Liver (tissue), 9 donors: Measurements from ENCODE around the gene SFPQ. TPM values are rescaled to one million over a fixed set of nuclear protein-coding genes. Genes with fewer than 3 reads are reported as not detected.

Experiments
- DNase-seq: peaks from one replicate; pipeline ENCODE4 v3.0.0-alpha.2; 2017; ENCODE audit warnings: low spot score
- H3K27ac ChIP-seq, 2 donors: one replicate each; pipeline ENCODE4 v1.7.0; 2013; ENCODE audit warnings: inconsistent platforms in 2 of 2, low read length in 2 of 2, control low read depth in 1 of 2, low read depth in 1 of 2, mild to moderate bottlenecking in 1 of 2
- H3K27me3 ChIP-seq, 4 donors: one replicate each; pipeline versions ENCODE4 v1.6.1 to v1.7.0; 2013; ENCODE audit warnings: low read length in 3 of 4, inconsistent platforms in 1 of 4, mild to moderate bottlenecking in 1 of 4, moderate library complexity in 1 of 4; ENCODE audit not compliant: control insufficient read depth in 4 of 4, insufficient read depth in 4 of 4
- H3K36me3 ChIP-seq, 4 donors: one replicate each; pipeline versions ENCODE4 v1.6.1 to v1.7.0; 2013; ENCODE audit warnings: low read length in 3 of 4, mild to moderate bottlenecking in 3 of 4, low read depth in 1 of 4, moderate library complexity in 1 of 4; ENCODE audit not compliant: control insufficient read depth in 4 of 4, insufficient read depth in 3 of 4
- H3K4me1 ChIP-seq, 4 donors: one replicate each; pipeline versions ENCODE4 v1.6.1 to v1.7.0; 2013; ENCODE audit warnings: low read length in 3 of 4, mild to moderate bottlenecking in 3 of 4, moderate library complexity in 1 of 4; ENCODE audit not compliant: control insufficient read depth in 4 of 4, insufficient read depth in 4 of 4
- H3K4me3 ChIP-seq, 3 donors: one replicate each; pipeline versions ENCODE4 v1.6.1 to v1.7.0; 2013; ENCODE audit warnings: low read length in 3 of 3, control low read depth in 1 of 3, low read depth in 1 of 3, mild to moderate bottlenecking in 1 of 3
- H3K9ac ChIP-seq, 2 donors: one replicate each; pipeline ENCODE4 v1.7.0; 2013; ENCODE audit warnings: low read length in 2 of 2, mild to moderate bottlenecking in 2 of 2, moderate library complexity in 2 of 2, control low read depth in 1 of 2, low read depth in 1 of 2
- H3K9me3 ChIP-seq, 4 donors: one replicate each; pipeline versions ENCODE4 v1.6.1 to v1.7.0; 2013; ENCODE audit warnings: low read length in 3 of 4; ENCODE audit not compliant: control insufficient read depth in 4 of 4
- EGR1 ChIP-seq, 2 donors: IDR thresholded peaks; 2 replicates each; pipeline ENCODE4 v1.6.1; 2016 to 2018; ENCODE audit warnings: antibody characterized with exemption in 2 of 2, low read depth in 2 of 2
- FOXA1 ChIP-seq: IDR thresholded peaks from 2 replicates; pipeline ENCODE4 v1.6.1; 2016; ENCODE audit warnings: antibody characterized with exemption
- FOXA2 ChIP-seq: IDR thresholded peaks from 2 replicates; pipeline ENCODE4 v1.6.1; 2016; ENCODE audit warnings: antibody characterized with exemption
- HNF4G ChIP-seq: IDR thresholded peaks from 2 replicates; pipeline ENCODE4 v1.6.1; 2016; ENCODE audit warnings: antibody characterized with exemption
- JUND ChIP-seq, 2 donors: IDR thresholded peaks; 2 replicates each; pipeline ENCODE4 v1.6.1; 2016; ENCODE audit warnings: antibody characterized with exemption in 2 of 2
- NR2F2 ChIP-seq: IDR thresholded peaks from 2 replicates; pipeline ENCODE4 v1.6.1; 2016; ENCODE audit warnings: antibody characterized with exemption
- RAD21 ChIP-seq, 2 donors: IDR thresholded peaks; 2 replicates each; pipeline ENCODE4 v1.6.1; 2016; ENCODE audit warnings: antibody characterized with exemption in 2 of 2, mild to moderate bottlenecking in 2 of 2
- RXRA ChIP-seq, 2 donors: IDR thresholded peaks; 2 replicates each; pipeline ENCODE4 v1.6.1; 2017 to 2018; ENCODE audit warnings: antibody characterized with exemption in 2 of 2, mild to moderate bottlenecking in 1 of 2
- SP1 ChIP-seq: IDR thresholded peaks from 2 replicates; pipeline ENCODE4 v1.6.1; 2018; ENCODE audit warnings: antibody characterized with exemption, mild to moderate bottlenecking
- TAF1 ChIP-seq: conservative IDR thresholded peaks from 2 replicates; pipeline ENCODE4 v1.6.1; 2016; ENCODE audit warnings: antibody characterized with exemption, mild to moderate bottlenecking
- YY1 ChIP-seq: IDR thresholded peaks from 2 replicates; pipeline ENCODE4 v1.6.1; 2016; ENCODE audit warnings: antibody characterized with exemption, mild to moderate bottlenecking
- WGBS: extraction: QIAGEN DNeasy Blood & Tissue Kit; methylation state at CpG from one replicate; pipeline ENCODE4 v1.1.7; 2013; 5-methylcytosine and 5-hydroxymethylcytosine counted together
- polyA plus RNA-seq, 2 donors: library from polyadenylated mRNA; stranded (reverse) in 1 of 2; unstranded in 1 of 2; fragments of 200-250 nt in 1 of 2; fragments of >200 nt in 1 of 2; fragmentation: Nextera tagmentation in 1 of 2; extraction: Ambion mirVana in 1 of 2; gene quantifications; one replicate each; pipeline versions ENCODE4 v1.2.1 to v1.2.3, GENCODE V29; 2013 to 2015
- total RNA-seq, 2 donors: library from RNA; depleted of rRNA; stranded (reverse); fragments of >200 nt; gene quantifications; one replicate each; pipeline ENCODE4 v1.2.3, GENCODE V29; 2014
- TF ChIP-seq, protein P1 (sequence below): fragments of 150-350 bp; IDR thresholded peaks from 2 replicates; pipeline ENCODE4 v1.5.1; 2017; ENCODE audit warnings: improper control_type of control experiment, low read depth, low read length; ENCODE audit not compliant: missing input control
- TF ChIP-seq, protein P2 (sequence below): IDR thresholded peaks from 2 replicates; pipeline ENCODE4 v1.6.1; 2016; ENCODE audit warnings: antibody characterized with exemption
- TF ChIP-seq, protein P3 (sequence below): IDR thresholded peaks from 2 replicates; pipeline ENCODE4 v1.6.1; 2016; ENCODE audit warnings: antibody characterized with exemption
- TF ChIP-seq, protein P4 (sequence below): IDR thresholded peaks from 2 replicates; pipeline ENCODE4 v1.6.1; 2016; ENCODE audit warnings: antibody characterized with exemption, mild to moderate bottlenecking
- TF ChIP-seq, protein P5 (sequence below): IDR thresholded peaks from 2 replicates; pipeline ENCODE4 v1.6.1; 2016; ENCODE audit warnings: antibody characterized with exemption
- donor health status: healthy.
- donor health status: healthy.
- donor health status: healthy.
- donor health status: healthy.
- donor health status: healthy.

The SFPQ gene
- total and polyA plus RNA-seq, 4 donors: 29.7 to 173 (median 66.2) TPM

DNA sequence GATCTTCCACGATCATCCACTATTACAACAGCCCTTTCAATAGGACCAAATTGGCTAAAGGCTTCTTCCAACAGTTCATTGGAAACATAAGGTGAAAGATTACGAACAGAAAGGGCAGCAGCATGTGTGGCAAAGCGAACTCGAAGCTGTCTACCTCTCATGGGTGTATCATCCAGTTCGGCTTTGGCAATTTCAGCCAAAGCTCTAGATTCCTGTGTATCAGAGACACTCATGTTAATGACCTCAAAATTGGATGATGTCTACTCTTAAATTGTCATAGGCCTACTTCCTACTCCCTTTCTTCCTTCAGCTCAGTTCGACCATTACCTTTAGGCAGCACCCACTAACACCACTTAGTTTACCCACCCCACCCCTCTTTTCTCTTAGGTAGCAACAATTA is 2.2 kb downstream of the SFPQ start:
- H3K4me1 ChIP-seq: peaks cover 8 to 61% (median 49%) of the 10 kb centered on the region in 4 donors
- H3K27me3 ChIP-seq: no peaks in the 10 kb centered on the region
- no peak for DNase-seq
- 3% methylated on average over 6 of the region's 6 CpGs for WGBS
- H3K27ac ChIP-seq: peak overlapping the region in 1 of 2 donors; percentile 98
- H3K4me3 ChIP-seq: peak overlapping the region; percentile 73 to 99 (median 99)
- TF ChIP-seq, protein P1, sequence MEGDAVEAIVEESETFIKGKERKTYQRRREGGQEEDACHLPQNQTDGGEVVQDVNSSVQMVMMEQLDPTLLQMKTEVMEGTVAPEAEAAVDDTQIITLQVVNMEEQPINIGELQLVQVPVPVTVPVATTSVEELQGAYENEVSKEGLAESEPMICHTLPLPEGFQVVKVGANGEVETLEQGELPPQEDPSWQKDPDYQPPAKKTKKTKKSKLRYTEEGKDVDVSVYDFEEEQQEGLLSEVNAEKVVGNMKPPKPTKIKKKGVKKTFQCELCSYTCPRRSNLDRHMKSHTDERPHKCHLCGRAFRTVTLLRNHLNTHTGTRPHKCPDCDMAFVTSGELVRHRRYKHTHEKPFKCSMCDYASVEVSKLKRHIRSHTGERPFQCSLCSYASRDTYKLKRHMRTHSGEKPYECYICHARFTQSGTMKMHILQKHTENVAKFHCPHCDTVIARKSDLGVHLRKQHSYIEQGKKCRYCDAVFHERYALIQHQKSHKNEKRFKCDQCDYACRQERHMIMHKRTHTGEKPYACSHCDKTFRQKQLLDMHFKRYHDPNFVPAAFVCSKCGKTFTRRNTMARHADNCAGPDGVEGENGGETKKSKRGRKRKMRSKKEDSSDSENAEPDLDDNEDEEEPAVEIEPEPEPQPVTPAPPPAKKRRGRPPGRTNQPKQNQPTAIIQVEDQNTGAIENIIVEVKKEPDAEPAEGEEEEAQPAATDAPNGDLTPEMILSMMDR: no peak
- TF ChIP-seq NR2F2: no peak
- peak in 1 of 2 donors; percentile 13 for TF ChIP-seq RXRA (IDR thresholded peaks at IDR 0.05)
- no peak for TF ChIP-seq HNF4G
- TF ChIP-seq YY1: no peak
- peaks cover 11 to 51% (median 43%) of the 10 kb centered on the region in 4 donors for H3K36me3 ChIP-seq
- peak overlapping the region; percentile 89 to 95 for H3K9ac ChIP-seq
- no peaks in the 10 kb centered on the region for H3K9me3 ChIP-seq

DNA sequence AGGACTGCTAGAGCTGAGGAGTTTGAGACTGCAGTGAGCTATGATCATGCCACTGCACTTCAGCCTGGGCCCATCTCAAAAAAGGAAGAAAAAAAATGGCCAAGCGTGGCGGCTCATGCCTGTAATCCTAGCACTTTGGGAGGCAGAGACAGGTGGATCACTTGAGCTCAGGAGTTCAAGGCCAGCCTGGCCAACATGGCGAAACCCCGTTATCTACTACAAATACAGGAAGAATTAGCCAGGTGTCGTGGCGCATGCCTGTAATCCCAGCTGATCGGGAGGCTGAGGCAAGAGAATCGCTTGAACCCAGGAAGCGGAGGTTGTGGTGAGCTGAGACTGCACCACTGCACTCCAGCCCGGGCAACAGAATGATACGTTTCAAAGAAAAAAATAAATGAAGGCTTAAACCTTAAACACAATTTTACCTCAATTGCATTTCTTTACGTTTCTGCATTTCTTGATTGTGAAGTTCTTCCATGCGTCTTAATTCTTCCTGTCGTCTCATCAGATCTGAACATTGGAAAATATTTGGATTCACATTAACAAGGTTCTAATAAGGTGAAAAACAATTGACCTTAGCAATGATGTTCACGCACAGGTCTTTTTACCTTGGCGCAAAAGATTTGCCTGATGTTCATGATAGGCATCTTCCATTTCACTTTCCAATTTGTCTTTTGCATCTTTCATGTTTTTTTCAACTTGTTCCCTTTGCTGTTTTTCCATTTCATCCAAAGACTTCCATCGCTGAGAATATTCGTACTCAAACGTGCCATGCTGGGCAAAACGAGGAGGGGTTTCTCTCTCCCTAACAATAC is 4.2 kb downstream of the SFPQ start:
- TF ChIP-seq YY1 (peak; percentile 39), FOXA2 (no peak), EGR1 (IDR thresholded peaks at IDR 0.05; ENCODE audit: low read depth in 2 of 2) (no peak)
- Histone ChIP-seq H3K4me1 (peaks cover 9 to 68% (median 58%) of the 10 kb centered on the region in 4 donors), H3K4me3 (no peak overlapping the region)

DNA sequence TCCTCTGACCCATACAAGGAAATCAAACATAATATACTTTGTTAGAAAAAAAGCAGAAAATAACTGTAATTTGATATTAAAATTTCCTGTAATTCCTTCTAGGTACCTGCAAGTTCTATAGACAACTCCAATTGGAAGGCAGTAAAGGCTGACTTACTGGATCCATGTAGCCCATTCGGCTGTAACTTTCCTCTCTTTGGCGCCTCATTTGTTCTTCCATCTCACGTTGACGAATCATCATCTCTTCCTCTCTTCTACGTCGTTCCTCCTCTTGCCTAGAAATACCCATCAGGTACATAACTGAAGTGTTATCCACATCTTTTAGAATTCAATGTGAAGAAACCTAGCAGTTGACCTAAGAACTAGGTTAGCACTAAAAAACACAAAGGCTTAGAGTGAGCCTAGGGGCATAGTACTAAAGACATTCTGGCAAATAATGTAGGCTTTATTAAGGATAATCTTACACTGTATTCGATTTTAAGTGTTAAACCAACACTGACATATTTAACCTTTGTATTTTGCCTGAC is 5.1 kb downstream of the SFPQ start:
- Histone ChIP-seq H3K4me1 (peaks cover 9 to 65% (median 53%) of the 10 kb centered on the region in 4 donors), H3K4me3 (no peak overlapping the region), H3K27me3 (no peaks in the 10 kb centered on the region), H3K27ac (no peak overlapping the region), H3K9me3 (no peaks in the 10 kb centered on the region), H3K9ac (no peak overlapping the region), H3K36me3 (peaks cover 18 to 75% (median 67%) of the 10 kb centered on the region in 4 donors)
- no peak for DNase-seq
- WGBS: 80% methylated on average over 7 of the region's 7 CpGs
- TF ChIP-seq SP1 (no peak), EGR1 (IDR thresholded peaks at IDR 0.05; ENCODE audit: low read depth in 2 of 2) (no peak), YY1 (no peak), HNF4G (no peak), NR2F2 (no peak), RXRA (IDR thresholded peaks at IDR 0.05) (no peak), RAD21 (IDR thresholded peaks at IDR 0.05) (no peak), FOXA1 (no peak), TAF1 (no peak), JUND (IDR thresholded peaks at IDR 0.05) (no peak)
- TF ChIP-seq, protein P2, sequence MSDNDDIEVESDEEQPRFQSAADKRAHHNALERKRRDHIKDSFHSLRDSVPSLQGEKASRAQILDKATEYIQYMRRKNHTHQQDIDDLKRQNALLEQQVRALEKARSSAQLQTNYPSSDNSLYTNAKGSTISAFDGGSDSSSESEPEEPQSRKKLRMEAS: no peak
- TF ChIP-seq, protein P3, sequence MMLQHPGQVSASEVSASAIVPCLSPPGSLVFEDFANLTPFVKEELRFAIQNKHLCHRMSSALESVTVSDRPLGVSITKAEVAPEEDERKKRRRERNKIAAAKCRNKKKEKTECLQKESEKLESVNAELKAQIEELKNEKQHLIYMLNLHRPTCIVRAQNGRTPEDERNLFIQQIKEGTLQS: no peak
- TF ChIP-seq, protein P1: no peak
- TF ChIP-seq, protein P4, sequence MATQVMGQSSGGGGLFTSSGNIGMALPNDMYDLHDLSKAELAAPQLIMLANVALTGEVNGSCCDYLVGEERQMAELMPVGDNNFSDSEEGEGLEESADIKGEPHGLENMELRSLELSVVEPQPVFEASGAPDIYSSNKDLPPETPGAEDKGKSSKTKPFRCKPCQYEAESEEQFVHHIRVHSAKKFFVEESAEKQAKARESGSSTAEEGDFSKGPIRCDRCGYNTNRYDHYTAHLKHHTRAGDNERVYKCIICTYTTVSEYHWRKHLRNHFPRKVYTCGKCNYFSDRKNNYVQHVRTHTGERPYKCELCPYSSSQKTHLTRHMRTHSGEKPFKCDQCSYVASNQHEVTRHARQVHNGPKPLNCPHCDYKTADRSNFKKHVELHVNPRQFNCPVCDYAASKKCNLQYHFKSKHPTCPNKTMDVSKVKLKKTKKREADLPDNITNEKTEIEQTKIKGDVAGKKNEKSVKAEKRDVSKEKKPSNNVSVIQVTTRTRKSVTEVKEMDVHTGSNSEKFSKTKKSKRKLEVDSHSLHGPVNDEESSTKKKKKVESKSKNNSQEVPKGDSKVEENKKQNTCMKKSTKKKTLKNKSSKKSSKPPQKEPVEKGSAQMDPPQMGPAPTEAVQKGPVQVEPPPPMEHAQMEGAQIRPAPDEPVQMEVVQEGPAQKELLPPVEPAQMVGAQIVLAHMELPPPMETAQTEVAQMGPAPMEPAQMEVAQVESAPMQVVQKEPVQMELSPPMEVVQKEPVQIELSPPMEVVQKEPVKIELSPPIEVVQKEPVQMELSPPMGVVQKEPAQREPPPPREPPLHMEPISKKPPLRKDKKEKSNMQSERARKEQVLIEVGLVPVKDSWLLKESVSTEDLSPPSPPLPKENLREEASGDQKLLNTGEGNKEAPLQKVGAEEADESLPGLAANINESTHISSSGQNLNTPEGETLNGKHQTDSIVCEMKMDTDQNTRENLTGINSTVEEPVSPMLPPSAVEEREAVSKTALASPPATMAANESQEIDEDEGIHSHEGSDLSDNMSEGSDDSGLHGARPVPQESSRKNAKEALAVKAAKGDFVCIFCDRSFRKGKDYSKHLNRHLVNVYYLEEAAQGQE: no peak
- TF ChIP-seq, protein P5, sequence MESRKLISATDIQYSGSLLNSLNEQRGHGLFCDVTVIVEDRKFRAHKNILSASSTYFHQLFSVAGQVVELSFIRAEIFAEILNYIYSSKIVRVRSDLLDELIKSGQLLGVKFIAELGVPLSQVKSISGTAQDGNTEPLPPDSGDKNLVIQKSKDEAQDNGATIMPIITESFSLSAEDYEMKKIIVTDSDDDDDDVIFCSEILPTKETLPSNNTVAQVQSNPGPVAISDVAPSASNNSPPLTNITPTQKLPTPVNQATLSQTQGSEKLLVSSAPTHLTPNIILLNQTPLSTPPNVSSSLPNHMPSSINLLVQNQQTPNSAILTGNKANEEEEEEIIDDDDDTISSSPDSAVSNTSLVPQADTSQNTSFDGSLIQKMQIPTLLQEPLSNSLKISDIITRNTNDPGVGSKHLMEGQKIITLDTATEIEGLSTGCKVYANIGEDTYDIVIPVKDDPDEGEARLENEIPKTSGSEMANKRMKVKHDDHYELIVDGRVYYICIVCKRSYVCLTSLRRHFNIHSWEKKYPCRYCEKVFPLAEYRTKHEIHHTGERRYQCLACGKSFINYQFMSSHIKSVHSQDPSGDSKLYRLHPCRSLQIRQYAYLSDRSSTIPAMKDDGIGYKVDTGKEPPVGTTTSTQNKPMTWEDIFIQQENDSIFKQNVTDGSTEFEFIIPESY: no peak

More for the DNA sequence above, 4.2 kb downstream of the SFPQ start:
- peaks cover 15 to 69% (median 60%) of the 10 kb centered on the region in 4 donors for H3K36me3 ChIP-seq
- H3K27ac ChIP-seq: no peak overlapping the region
- DNase-seq: no peak
- no peaks in the 10 kb centered on the region for H3K27me3 ChIP-seq
- H3K9me3 ChIP-seq: no peaks in the 10 kb centered on the region
- no peak overlapping the region for H3K9ac ChIP-seq
- 75% methylated on average over 20 of the region's 20 CpGs for WGBS
